H9 (cell line): Measurements from ENCODE around the gene MAST1. TPM values are rescaled to one million over a fixed set of nuclear protein-coding genes. Genes with fewer than 3 reads are reported as not detected.

Source experiments
- DNase-seq: peaks from one replicate; pipeline ENCODE4 v3.0.0-alpha.2; 2017
- H2AFZ ChIP-seq: one replicate; pipeline ENCODE4 v1.6.1; 2013; ENCODE audit warnings: mild to moderate bottlenecking, low read length, control low read depth, moderate library complexity
- H2AK5ac ChIP-seq: 2 replicates; pipeline ENCODE4 v1.6.1; 2013; ENCODE audit warnings: low read length, control low read depth, mixed read lengths; ENCODE audit not compliant: insufficient read length
- H2BK120ac ChIP-seq: one replicate; pipeline ENCODE4 v1.6.1; 2013; ENCODE audit warnings: low read depth, mild to moderate bottlenecking, low read length, control low read depth, inconsistent platforms; ENCODE audit not compliant: poor library complexity, severe bottlenecking
- H2BK12ac ChIP-seq: 2 replicates; pipeline ENCODE4 v1.6.1; 2013; ENCODE audit warnings: low read length, control low read depth, mixed read lengths, low read depth; ENCODE audit not compliant: insufficient read length
- H2BK15ac ChIP-seq: 2 replicates; pipeline ENCODE4 v1.6.1; 2013; ENCODE audit warnings: low read depth, low read length, control low read depth
- H2BK20ac ChIP-seq: one replicate; pipeline ENCODE4 v1.6.1; 2013; ENCODE audit warnings: low read depth, mild to moderate bottlenecking, low read length, control low read depth, inconsistent platforms; ENCODE audit not compliant: poor library complexity, severe bottlenecking
- H2BK5ac ChIP-seq: 2 replicates; pipeline ENCODE4 v1.6.1; 2013; ENCODE audit warnings: low read length, control low read depth, mixed read lengths; ENCODE audit not compliant: insufficient read length
- H3K14ac ChIP-seq: 2 replicates; pipeline ENCODE4 v1.6.1; 2013; ENCODE audit warnings: low read length, control low read depth; ENCODE audit not compliant: insufficient read depth
- H3K18ac ChIP-seq: 2 replicates; pipeline ENCODE4 v1.6.1; 2013; ENCODE audit warnings: low read depth, mild to moderate bottlenecking, mixed read lengths, low read length, control low read depth; ENCODE audit not compliant: insufficient read length
- H3K23ac ChIP-seq: 2 replicates; pipeline ENCODE4 v1.6.1; 2013; ENCODE audit warnings: low read length, control low read depth, mixed read lengths, low read depth; ENCODE audit not compliant: insufficient read length
- H3K23me2 ChIP-seq: 2 replicates; pipeline ENCODE4 v1.6.1; 2013; ENCODE audit warnings: low read depth, mild to moderate bottlenecking, mixed read lengths, low read length, control low read depth; ENCODE audit not compliant: insufficient read length, poor library complexity, severe bottlenecking
- H3K27ac ChIP-seq: 2 replicates; pipeline ENCODE4 v1.5.1; 2013; ENCODE audit warnings: low read length, control low read depth, mixed read lengths, low read depth; ENCODE audit not compliant: insufficient read length
- H3K27me3 ChIP-seq: 2 replicates; pipeline ENCODE4 v1.6.1; 2013; ENCODE audit warnings: low read length, control low read depth, inconsistent platforms; ENCODE audit not compliant: insufficient read depth
- H3K4ac ChIP-seq: 2 replicates; pipeline ENCODE4 v1.6.1; 2013; ENCODE audit warnings: low read depth, mild to moderate bottlenecking, control low read depth, inconsistent platforms, low read length, moderate library complexity
- H3K4me1 ChIP-seq: 2 replicates; pipeline ENCODE4 v1.6.1; 2013; ENCODE audit warnings: low read length, control low read depth, inconsistent platforms; ENCODE audit not compliant: insufficient read depth
- H3K4me2 ChIP-seq: 2 replicates; pipeline ENCODE4 v1.6.1; 2013; ENCODE audit warnings: low read length, control low read depth, mixed read lengths; ENCODE audit not compliant: insufficient read length, insufficient read depth
- H3K56ac ChIP-seq: 2 replicates; pipeline ENCODE4 v1.6.1; 2013; ENCODE audit warnings: low read depth, mild to moderate bottlenecking, mixed read lengths, low read length, control low read depth; ENCODE audit not compliant: insufficient read length
- H3K79me1 ChIP-seq: 2 replicates; pipeline ENCODE4 v1.6.1; 2013; ENCODE audit warnings: low read depth, mild to moderate bottlenecking, moderate library complexity, low read length, control low read depth, inconsistent platforms; ENCODE audit not compliant: insufficient read depth, poor library complexity, severe bottlenecking
- H3K79me2 ChIP-seq: 2 replicates; pipeline ENCODE4 v1.6.1; 2013; ENCODE audit warnings: low read length, control low read depth, inconsistent platforms; ENCODE audit not compliant: insufficient read depth
- H3K9ac ChIP-seq: 2 replicates; pipeline ENCODE4 v1.6.1; 2013; ENCODE audit warnings: low read length, control low read depth, mixed read lengths; ENCODE audit not compliant: insufficient read length; ENCODE audit errors: extremely low read depth
- H3K9me3 ChIP-seq: one replicate; pipeline ENCODE4 v1.6.1; 2013; ENCODE audit warnings: low read depth, low read length, inconsistent platforms; ENCODE audit not compliant: control insufficient read depth
- H3T11ph ChIP-seq: one replicate; pipeline ENCODE4 v1.6.1; 2013; ENCODE audit warnings: mild to moderate bottlenecking, low read length, control low read depth, inconsistent platforms
- H4K20me1 ChIP-seq: one replicate; pipeline ENCODE4 v1.6.1; 2013; ENCODE audit not compliant: control insufficient read depth, insufficient read length, insufficient read depth
- H4K5ac ChIP-seq: 2 replicates; pipeline ENCODE4 v1.6.1; 2013; ENCODE audit warnings: low read depth, mild to moderate bottlenecking, mixed read lengths, low read length, control low read depth; ENCODE audit not compliant: insufficient read length
- H4K8ac ChIP-seq: replicated peaks from 2 replicates; pipeline ENCODE4 v1.6.1; 2013; ENCODE audit warnings: low read length, control low read depth, mixed read lengths, low read depth; ENCODE audit not compliant: insufficient read length
- H4K91ac ChIP-seq: 2 replicates; pipeline ENCODE4 v1.6.1; 2013; ENCODE audit warnings: low read depth, mild to moderate bottlenecking, moderate library complexity, mixed read lengths, low read length, control low read depth; ENCODE audit not compliant: insufficient read length
- H3K27ac Mint-ChIP-seq, 3 experiments: 2 replicates in 2 of 3; 3 replicates in 1 of 3; pipeline ENCODE4 v1.8.0; 2020 to 2021; ENCODE audit warnings: mixed read lengths in 3 of 3, mild to moderate bottlenecking in 1 of 3, moderate library complexity in 1 of 3
- H3K27me3 Mint-ChIP-seq: 2 replicates; pipeline ENCODE4 v1.8.0; 2021; ENCODE audit warnings: low read depth, mild to moderate bottlenecking, moderate library complexity, mixed read lengths
- H3K36me3 Mint-ChIP-seq, 3 experiments: 2 replicates in 2 of 3; 3 replicates in 1 of 3; pipeline ENCODE4 v1.8.0; 2020 to 2021; ENCODE audit warnings: low read depth in 3 of 3, mixed read lengths in 3 of 3; ENCODE audit not compliant: insufficient read depth in 1 of 3
- H3K4me1 Mint-ChIP-seq, 2 experiments: 2 replicates each; pipeline ENCODE4 v1.8.0; 2020; ENCODE audit warnings: mixed read lengths in 2 of 2
- H3K4me3 Mint-ChIP-seq, 2 experiments: 2 replicates in 1 of 2; 3 replicates in 1 of 2; pipeline ENCODE4 v1.8.0; 2020 to 2021; ENCODE audit warnings: mild to moderate bottlenecking in 2 of 2, mixed read lengths in 2 of 2, moderate library complexity in 1 of 2
- H3K9me3 Mint-ChIP-seq, 2 experiments: 2 replicates in 1 of 2; 3 replicates in 1 of 2; pipeline ENCODE4 v1.8.0; 2020; ENCODE audit warnings: mild to moderate bottlenecking in 2 of 2, mixed read lengths in 2 of 2, moderate library complexity in 1 of 2
- CTCF ChIP-seq: fragments of 200-600 bp; sonication (generic); conservative IDR thresholded peaks from 3 replicates; pipeline ENCODE4 v1.8.0; 2021; ENCODE audit warnings: antibody characterized with exemption, mild to moderate bottlenecking
- WGBS: extraction: QIAGEN DNeasy Blood & Tissue Kit; methylation state at CpG from one replicate; pipeline ENCODE4 v1.1.7; 2013; ENCODE audit warnings: missing lambda C conversion rate, low lambda C conversion rate, mixed read lengths; ENCODE audit not compliant: insufficient read length; ENCODE audit errors: extremely low coverage; 5-methylcytosine and 5-hydroxymethylcytosine counted together
- total RNA-seq: library from RNA; stranded (reverse); gene quantifications from 2 replicates; pipeline ENCODE4 v1.2.1, GENCODE V29; 2021

The MAST1 gene
- total RNA-seq, 1 experiment from 2014 or later = 15.1 TPM

DNA sequence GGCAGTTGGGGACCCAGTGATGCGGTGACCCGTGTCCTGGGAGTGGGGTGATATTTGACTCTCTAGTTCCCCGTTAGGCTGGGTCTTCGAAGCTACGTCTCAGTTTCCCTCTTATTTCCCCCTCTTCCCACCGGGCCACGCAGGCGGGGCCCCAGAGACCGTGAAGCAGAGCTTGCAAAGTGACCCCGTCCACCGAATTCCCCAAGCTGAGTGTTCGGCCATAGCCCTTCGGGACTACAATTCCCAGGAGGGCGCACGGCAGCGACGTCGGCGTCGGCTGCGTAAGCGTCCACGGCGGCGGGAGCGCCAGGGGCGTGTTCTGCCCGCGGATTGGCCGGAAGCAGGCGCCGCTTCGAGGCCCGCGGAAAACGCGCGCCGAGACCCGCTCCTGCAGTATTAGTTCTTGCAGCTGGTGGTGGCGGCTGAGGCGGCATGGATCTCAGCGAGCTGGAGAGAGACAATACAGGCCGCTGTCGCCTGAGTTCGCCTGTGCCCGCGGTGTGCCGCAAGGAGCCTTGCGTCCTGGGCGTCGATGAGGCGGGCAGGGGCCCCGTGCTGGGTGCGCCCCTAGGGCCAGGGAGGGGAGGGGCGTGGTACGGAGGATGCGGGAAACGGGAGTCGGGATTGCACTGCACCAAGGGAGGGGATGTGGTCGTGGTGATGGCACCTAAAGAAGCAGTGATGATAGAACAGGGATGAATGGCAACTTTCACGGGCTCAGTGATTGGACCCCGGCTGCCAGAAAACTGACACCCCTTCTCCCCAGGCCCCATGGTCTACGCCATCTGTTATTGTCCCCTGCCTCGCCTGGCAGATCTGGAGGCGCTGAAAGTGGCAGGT lies 31.9 kb upstream of the MAST1 start, which contains the start of gene RNASEH2A:
RNASEH2A (plus strand) TSS at position 343 of the 840 bp plus-strand sequence; CDS start at position 433, 90 bp downstream.
- Histone ChIP-seq H2BK120ac (no peak within 1 kb of the TSS), H3K23me2 (peaks cover 19% of the 10 kb centered on the region), H2BK15ac (no peak within 1 kb of the TSS), H3K4me2 (peak within 1 kb of the TSS; percentile 92), H3K4ac (no peak within 1 kb of the TSS), H2AK5ac (no peak within 1 kb of the TSS), H3K56ac (peak within 1 kb of the TSS; percentile 21), H3K14ac (peak within 1 kb of the TSS; percentile 85), H3K9ac (peak within 1 kb of the TSS; percentile 72), H2BK12ac (no peak within 1 kb of the TSS), H4K20me1 (no peaks in the 10 kb centered on the region), H3K79me2 (no peaks in the 10 kb centered on the region), H4K5ac (no peak within 1 kb of the TSS), H2BK5ac (no peak within 1 kb of the TSS), H3K23ac (no peak within 1 kb of the TSS), H2AFZ (no peak within 1 kb of the TSS), H3K27ac (no peak within 1 kb of the TSS), H4K8ac (no peak within 1 kb of the TSS), H3K27me3 (no peaks in the 10 kb centered on the region), H2BK20ac (no peak within 1 kb of the TSS), H3K9me3 (no peaks in the 10 kb centered on the region), H4K91ac (no peak within 1 kb of the TSS), H3T11ph (no peak within 1 kb of the TSS), H3K79me1 (no peaks in the 10 kb centered on the region), H3K18ac (peak within 1 kb of the TSS; percentile 74), H3K4me1 (no peaks in the 10 kb centered on the region)
- Mint-ChIP-seq H3K9me3 (no peaks in the 10 kb centered on the region; a peak in 1 of 5 replicates), H3K27ac (peak within 1 kb of the TSS; percentile 62 to 97 (median 97); a peak in 6 of 7 replicates), H3K36me3 (peaks cover 9 to 41% (median 27%) of the 10 kb centered on the region in 3 experiments), H3K27me3 (peaks cover 6% of the 10 kb centered on the region), H3K4me1 (peaks cover 10 to 21% of the 10 kb centered on the region in 2 experiments), H3K4me3 (peak within 1 kb of the TSS; percentile 95 to 96)
- no CpG with 5 or more reads among the region's 66 CpGs for WGBS
- peak; percentile 91 for DNase-seq
- no peak for TF ChIP-seq CTCF
